NCI-H1092 (cell line): Measurements from ENCODE around the gene THSD7A.
"Not testable (repeated sequence)": the region's sequence is repeated elsewhere in the genome, so short reads cannot be mapped to it uniquely, and the experiment has no call there.

Source experiments
- DNase-seq: peaks from one replicate; lab custom pipeline; 2025; lab: John Stamatoyannopoulos, UW

Gene THSD7A

DNA sequence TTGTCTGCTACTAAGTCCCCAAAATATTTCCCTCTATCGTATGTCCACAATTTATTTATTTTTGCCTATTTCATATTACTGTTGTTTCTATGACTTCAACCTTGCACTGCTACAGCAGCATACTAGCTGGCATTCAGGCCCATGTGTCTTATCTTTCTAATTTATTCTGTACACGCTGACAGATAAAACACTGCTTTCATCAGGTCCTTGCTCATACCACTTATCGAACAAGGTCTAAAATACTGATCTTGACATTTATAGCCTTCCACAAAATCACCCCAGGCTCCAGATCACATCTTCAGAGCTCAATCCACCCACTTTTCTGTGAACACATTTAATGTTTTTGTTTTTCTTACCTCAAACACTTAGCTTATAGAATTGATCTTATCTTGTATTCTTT lies 374.6 kb downstream of the THSD7A start:
- no peak for DNase-seq

GRCh38 chr7:11456574-11456973 lies 375.4 kb downstream of the THSD7A start:
- no peak for DNase-seq

GRCh38 chr7:11452476-11452875 lies 379.5 kb downstream of the THSD7A start:
- DNase-seq: no peak

- DNase-seq: no peak
Measured at GRCh38 chr7:11450281-11450680, 381.7 kb downstream of the THSD7A start.

GRCh38 chr7:11449316-11449715 lies 382.7 kb downstream of the THSD7A start:
- no peak for DNase-seq

DNA sequence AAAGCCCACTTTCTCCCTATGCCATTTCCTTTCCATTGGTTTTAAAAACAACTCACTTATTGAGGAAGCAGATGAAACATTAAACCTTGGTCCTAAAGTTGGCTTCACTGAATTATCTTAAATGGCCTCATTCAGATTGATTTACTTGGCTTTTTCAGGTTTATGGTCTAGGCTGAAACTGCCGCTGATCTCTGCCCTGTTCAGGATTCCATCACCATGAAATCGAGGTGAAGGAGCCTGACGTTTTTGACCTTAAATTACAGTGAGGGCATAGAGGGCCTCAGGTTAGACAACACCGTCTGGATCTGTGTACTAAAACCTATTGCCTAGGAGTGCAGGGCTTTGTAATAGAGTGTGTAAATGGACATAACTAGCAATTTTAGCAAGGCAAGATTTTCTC lies 383.7 kb downstream of the THSD7A start:
- no peak for DNase-seq

- DNase-seq: no peak
Measured at GRCh38 chr7:11447106-11447505, 384.9 kb downstream of the THSD7A start.

DNA sequence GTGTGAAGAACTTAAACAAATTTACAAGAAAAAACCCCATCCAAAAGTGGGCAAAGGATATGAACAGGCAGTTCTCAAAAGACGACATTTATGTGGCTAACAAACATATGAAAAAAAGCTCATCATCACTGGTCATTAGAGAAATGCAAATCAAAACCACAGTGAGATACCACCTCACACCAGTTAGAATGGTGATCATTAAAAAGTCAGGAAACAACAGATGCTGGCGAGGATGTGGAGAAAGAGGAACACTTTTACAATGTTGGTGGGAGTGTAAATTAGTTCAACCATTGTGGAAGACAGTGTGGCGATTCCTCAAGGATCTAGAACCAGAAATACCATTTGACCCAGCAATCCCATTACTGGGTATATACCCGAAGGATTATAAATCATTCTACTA lies 388.1 kb downstream of the THSD7A start:
- DNase-seq: not testable (repeated sequence)

DNA sequence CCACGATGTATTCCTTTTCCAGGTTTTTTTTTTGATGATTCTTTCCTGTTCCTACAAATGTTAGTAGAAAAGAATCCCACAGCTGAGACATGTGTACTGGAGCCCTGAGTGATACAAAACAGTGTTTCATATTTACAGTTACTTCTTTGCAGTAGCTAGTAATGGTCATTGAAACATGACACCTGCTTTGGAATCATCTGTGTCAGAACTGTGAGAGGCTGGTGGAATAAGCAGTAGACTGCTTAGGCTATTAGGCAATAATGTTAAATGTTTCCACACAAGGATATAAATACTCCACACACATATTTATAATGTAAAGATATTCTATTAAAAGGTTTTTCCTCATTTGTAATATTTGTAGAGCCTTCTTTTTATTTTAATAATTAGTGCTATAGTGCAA lies 394.0 kb downstream of the THSD7A start:
- no peak for DNase-seq

- DNase-seq: no peak
Measured at GRCh38 chr7:11436773-11437524, 395.0 kb downstream of the THSD7A start.

DNA sequence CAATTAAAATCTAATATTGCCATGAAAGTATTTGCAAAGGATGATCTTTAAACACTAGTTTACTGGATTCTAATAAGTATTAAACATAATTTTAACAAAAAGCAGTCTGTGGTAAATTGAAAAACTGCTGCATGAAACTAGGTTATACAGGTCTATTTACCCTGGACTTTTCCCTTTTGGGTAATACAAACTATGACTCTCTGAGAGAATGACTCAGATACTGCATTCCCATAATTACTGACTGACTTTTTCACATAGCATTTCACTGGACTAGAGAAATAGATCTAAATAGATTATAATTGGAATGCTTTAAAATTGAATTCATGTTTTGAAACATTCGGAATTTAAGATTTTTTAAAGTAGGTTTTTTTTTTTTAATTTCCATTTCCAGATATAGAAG lies 395.7 kb downstream of the THSD7A start:
- DNase-seq: no peak

GRCh38 chr7:11434366-11434765 lies 397.6 kb downstream of the THSD7A start:
- DNase-seq: no peak

DNA sequence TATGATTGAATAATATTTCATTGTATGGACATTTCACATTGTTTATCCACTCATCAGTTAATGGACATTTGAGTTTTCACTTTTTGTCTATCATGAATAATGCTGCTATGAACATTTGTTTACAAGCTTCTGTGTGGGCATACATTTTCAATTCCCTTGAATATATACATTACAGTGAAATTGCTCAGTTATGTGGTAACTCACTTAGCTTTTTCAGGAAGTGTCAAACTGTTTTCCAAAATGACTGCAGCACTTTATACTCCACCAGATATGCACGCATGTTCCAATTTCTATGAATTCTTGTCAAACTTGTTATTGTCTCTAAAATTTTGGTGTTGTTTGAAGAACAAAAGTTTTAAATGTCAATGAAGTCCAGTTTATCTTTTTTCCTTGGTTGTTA lies 401.2 kb downstream of the THSD7A start:
- DNase-seq: no peak

DNA sequence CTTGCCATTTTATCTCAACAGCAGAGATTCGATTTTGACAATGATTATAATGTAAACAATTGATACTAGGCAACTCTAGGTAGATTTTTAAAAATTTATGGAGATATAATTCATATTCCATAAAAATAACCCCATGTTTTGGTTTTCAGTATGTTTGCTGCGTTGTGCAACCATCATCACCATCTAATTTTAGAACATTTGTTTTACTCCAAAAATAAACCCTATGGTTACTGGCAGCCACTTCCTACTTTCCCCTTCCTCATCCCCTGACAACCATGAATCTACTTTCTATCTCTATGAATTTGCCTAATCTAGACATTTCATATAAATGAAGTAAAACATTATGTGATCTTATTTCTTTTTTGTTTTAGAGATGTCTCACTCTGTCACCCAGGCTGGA lies 401.9 kb downstream of the THSD7A start:
- DNase-seq: no peak

DNA sequence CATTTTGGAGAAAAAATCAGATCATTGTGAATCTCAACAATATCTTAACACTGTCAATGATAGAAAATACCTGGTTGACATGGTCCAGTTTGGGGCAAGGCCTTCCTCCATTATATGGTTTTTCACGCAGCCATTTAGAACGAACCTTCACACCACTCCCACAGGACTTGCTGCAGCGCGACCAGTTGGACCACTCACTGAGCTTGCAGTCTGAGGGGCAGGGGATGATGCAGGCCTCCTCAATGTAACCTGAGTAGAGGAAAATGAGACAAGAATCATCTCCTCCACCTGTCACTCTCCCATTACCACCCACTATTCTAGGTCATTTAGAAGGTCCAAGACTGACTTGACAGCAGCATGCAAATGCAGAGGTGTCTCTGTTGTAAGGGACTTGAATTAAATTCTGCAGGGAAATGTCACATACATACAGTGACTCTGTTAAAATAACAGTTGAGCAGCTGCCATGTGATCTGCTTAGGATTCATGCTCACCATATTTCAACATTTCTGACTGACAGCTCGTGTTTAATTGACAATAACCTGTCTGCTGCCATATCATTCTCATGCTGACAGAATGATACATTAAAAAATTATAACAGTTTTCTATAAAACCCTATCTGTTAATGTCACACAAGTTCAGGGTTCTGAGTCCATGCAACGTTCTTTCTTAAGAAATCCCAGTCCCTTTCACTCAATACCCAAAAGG lies 403.0 kb downstream of the THSD7A start:
- DNase-seq: no peak

DNA sequence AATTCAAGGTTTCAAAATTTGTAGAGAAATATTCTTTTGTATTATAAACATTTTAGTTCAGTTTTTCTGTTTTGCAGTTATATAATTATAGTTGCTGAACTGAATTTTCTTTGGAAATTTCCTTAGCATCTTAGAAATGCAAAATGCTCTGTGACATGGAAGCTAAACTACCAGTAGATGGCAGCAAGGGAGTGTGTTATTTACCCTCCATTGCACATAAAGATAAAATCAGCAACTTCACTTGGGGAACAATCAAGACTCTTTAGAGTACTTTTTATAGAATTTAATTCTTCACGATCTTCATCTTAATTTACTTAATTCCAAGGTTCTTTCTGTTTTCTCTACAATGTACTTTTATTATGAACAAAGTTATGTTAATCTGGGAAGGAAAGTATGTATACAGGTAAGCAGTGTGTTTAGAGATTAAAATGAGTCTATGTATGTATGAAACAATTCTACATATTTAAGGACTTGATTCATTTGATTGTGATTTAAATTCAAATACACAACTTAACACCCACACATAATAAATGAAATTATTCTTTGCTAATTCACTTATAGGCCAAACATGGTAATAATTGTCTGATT lies 404.2 kb downstream of the THSD7A start:
- peak; percentile 43 for DNase-seq

- DNase-seq: no peak
Measured at GRCh38 chr7:11424006-11424405, 408.0 kb downstream of the THSD7A start.

DNA sequence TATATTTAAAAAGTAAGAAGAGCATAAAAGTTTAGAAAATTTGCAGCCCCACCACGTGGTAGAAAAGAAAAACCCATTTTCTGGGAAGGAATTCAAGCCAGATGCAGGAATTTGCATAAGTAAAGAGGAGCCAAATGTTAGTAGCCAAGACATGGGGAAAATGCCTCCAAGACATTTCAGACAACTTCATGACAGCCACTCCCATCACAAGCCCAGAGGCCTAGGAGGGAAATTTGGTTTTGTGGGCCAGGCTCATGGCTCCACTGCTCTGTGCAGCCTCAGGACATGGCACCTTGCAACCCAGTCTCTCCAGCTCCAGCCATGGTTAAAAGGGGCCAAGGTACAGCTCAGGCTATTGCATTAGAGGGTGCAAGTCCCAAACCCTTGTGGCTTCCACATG lies 411.9 kb downstream of the THSD7A start:
- no peak for DNase-seq

GRCh38 chr7:11416641-11417458 lies 415.1 kb downstream of the THSD7A start:
- DNase-seq: no peak

GRCh38 chr7:11415101-11415500 lies 416.9 kb downstream of the THSD7A start:
- DNase-seq: no peak

GRCh38 chr7:11413901-11414300 lies 418.1 kb downstream of the THSD7A start:
- no peak for DNase-seq

- DNase-seq: no peak
Measured at GRCh38 chr7:11412036-11412435, 420.0 kb downstream of the THSD7A start.
